ENCODE measurements around the gene WDR37.

The WDR37 gene

DNA sequence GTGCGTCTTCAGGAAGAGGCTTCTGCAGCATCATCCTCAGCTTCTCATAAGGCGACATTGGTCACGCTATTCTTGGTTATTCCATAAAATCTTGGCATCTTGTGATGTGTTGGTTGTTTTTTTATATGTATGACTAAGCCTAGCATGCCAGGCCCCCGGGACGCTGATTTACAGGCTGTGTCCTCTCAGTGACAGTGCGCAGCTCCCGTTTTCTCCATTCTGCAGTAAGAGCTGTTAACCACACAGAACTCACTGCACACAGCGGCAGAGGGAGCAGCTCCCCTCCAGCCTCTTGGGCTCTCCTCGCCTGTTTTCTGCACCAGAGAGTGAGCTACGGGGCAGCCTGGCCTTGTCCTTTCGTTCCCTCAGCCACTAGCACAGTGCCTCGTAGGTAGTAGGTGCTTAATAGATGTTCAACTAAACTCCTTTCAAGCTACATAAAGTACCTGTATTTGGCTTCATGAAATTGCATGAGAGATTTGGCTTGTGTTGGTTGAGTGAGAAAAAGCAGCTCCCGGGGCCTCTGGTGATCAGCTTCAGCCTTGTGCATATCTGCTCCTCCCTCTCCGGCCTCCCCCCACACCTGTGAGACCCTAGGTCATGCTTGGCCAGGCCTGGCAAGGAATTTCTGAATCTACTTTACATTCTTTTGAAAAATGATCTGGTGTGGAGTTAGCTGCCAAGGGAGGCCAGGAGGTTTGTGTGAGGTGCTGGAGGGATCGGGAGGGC, 116.2 kb downstream of the WDR37 start:
- DNase-seq: no peak

DNA sequence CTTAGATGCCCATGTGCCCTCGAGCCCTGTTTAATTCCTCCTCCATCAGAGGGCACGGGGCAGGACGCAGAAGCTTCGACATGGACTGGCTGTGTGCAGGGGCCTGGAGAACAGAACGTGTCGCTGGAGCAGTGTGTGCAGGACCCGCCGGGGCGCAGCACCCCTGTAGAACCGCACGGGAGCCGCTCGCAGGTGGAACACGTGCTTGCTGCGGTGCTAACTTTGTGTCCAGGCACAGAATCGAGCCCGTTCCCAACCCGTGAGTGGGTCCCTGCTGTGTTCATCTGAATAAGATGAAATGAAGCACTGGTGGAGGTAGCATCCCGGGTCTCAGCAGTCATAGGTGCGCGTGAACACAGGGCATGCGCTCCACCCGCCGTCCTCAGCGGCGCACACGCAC, 116.9 kb downstream of the WDR37 start:
- no peak for DNase-seq

GRCh38 chr10:1174022-1174421, 117.8 kb downstream of the WDR37 start:
- no peak for DNase-seq

DNA sequence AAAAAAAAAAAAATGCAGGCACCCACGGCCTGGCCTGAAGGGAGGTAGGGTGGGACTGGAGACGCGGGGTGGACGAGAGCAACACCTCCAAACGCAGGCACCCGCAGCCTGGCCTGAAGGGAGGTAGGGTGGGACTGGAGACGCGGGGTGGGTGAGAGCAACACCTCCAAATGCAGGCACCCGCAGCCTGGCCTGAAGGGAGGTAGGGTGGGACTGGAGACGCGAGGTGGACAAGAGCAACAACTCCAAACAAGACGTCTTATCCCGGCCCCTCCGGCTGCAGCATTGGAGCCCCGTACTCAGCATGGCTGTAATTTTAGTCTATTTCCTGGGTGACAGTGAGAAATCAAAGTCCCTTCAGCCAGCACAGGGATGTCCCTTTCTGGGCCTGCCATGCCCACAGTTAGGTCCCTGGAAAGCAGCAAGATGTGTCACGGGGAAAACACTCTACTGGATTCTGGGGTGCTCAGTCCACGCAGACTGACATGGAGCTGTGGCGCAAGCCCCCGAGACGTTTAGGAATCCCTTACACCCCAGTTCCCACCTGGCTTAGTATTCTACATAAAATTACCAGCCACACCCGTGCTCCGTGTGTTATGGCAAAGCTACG, 119.9 kb downstream of the WDR37 start:
- DNase-seq: no peak

DNA sequence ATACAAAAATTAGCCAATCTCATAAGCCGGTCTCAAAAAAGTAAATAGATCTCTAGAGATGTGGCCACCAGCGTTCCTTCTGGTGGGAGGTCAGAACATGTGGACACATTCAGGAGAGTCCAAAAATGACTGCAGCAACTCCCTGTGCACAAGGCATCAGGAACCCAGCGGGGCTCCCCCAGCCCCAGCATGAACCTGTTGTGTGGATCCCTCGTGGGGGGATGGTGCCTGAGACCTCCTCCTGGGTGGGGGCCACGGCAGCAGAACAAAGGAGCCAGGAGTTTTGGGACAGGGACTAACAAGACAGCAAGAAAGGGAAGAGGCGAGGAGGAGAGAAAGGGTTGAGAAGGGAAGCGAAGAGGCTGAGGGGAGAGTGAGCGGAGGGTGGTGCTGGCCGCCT, 121.8 kb downstream of the WDR37 start:
- no peak for DNase-seq

DNA sequence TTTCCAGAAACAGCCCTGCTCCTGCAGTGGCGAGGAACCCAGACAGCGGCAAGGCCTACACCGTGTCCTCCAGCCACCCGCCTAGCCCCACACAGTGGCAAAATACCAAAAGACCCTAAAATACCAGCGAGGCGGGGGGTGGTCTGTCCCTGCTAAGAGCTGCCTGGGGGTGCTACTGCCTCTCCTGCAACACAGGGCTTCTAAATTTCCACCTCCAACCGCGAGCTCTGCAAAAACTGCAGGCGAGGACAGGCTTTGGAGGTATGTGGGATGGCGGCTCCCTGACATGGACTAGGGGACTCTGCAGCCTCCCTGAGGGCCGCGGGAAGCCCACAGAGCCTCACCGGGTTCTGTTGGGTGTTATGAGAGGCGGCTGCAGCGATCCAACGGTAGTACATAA, 122.3 kb downstream of the WDR37 start:
- DNase-seq: no peak

DNA sequence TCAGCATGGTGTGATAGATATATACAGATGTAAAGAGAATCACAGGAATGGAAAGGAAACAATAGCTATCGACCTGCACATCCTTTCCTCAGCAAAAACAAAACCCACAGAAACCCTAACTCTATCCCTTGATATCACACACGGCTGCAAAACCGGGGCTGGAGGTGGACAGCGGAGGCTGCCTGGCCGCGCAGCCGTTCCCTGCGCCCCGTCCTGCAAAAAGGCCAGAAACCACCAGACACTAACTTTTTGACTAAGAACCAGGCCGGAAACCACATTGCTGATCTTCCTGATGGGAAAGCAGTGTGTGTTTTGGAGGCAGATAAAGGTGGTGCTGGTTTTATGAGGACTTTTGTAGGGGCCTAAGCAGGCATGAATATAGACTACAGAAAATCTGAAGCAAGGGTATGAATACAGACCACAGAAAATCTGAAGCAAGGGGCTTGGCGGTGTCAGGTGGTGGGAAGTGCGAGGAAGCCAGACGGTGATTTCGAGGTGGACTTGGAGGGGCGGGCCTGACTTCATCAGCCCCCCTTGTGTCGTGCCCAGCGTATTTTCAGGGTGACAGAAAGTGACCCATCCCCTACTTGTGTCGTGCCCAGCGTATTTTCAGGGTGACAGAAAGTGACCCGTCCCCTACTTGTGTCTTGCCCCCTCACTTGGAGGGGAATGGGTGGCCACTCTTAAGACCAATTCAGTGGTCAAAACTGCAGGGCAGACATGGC, 123.3 kb downstream of the WDR37 start:
- no peak for DNase-seq

DNA sequence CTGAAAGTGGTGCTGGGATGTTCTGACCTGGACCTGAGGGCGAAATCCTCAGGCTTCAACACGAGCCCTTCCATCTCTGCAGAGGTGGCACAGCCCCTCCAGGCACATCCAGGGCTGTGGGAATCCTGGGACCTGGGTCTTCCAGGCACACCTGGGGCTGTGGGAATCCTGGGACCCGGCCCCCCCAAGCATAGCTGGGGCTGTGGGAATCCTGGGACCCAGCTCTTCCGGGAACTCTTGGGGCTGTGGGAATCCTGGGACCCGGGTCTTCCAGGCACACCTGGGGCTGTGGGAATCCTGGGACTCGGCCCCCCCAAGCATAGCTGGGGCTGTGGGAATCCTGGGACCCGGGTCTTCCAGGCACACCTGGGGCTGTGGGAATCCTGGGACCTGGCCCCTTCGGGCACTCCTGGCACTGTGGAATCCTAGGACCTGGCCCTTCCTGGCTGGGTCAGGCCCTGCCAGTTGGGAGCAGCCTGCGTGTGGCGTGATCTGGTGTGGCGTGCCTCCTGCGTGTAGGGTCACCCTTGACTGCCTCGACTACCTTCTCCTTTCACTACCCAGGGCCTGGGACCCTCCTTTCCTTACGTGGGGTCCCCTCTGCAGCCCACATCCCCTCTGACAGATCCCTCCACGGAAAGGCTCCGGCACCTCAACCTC, 124.0 kb downstream of the WDR37 start:
- no peak for DNase-seq

DNA sequence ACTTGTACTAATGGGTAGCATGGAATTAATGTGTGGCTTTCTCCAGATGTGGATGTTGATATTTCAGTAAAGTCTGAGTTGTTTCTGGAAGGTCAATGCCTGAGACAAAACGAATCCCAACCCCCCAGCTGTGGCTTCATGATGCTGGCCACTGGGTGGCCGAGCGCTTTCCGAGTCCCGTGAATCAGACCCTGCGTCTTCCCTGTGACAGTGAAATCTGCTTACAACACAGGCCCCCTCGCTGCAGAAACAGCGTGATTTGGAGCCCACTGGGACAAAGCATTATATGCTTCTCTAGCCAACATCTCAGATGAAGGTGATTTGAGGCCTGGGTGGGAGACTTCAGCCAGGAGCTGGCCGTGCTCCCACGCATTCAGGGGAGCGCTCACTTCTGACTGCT, 124.7 kb downstream of the WDR37 start:
- DNase-seq: no peak
